CD14-positive monocyte (primary cell): ENCODE results near the gene FAF2. TPM values are rescaled to one million over a fixed set of nuclear protein-coding genes. Genes with fewer than 3 reads are reported as not detected.

Experiments
- DNase-seq, 3 donors: peaks; one replicate each; pipeline ENCODE4 v3.0.0-alpha.2; 2011 to 2022
- H2AFZ ChIP-seq: 2 replicates; pipeline ENCODE4 v1.6.0; 2012; ENCODE audit warnings: mild to moderate bottlenecking, low read depth, low read length, inconsistent platforms; ENCODE audit not compliant: insufficient read depth, poor library complexity, severe bottlenecking
- H3K27ac ChIP-seq, 2 donors: 1 replicate in 1 of 2; 2 replicates in 1 of 2; pipeline ENCODE4 v1.5.1; 2012 to 2013; ENCODE audit warnings: low read length in 2 of 2, control low read depth in 1 of 2, inconsistent platforms in 1 of 2, low read depth in 1 of 2, mild to moderate bottlenecking in 1 of 2
- H3K27me3 ChIP-seq, 2 donors: one replicate each; pipeline versions ENCODE4 v1.6.0 to v1.6.1; 2011 to 2013; ENCODE audit warnings: low read length in 2 of 2; ENCODE audit not compliant: control insufficient read depth in 2 of 2, insufficient read depth in 2 of 2
- H3K36me3 ChIP-seq, 2 donors: replicated peaks in 1 of 2; 1 replicate in 1 of 2; 2 replicates in 1 of 2; pipeline versions ENCODE4 v1.5.1 to v1.6.1; 2012 to 2013; ENCODE audit warnings: low read length in 2 of 2, control low read depth in 1 of 2, inconsistent platforms in 1 of 2, mild to moderate bottlenecking in 1 of 2; ENCODE audit not compliant: insufficient read depth in 2 of 2, control insufficient read depth in 1 of 2
- H3K4me1 ChIP-seq, 2 donors: 1 replicate in 1 of 2; 2 replicates in 1 of 2; pipeline versions ENCODE4 v1.5.1 to v1.6.1; 2012 to 2013; ENCODE audit warnings: low read length in 2 of 2, control low read depth in 1 of 2, inconsistent platforms in 1 of 2, mild to moderate bottlenecking in 1 of 2, moderate library complexity in 1 of 2; ENCODE audit not compliant: insufficient read depth in 2 of 2, control insufficient read depth in 1 of 2
- H3K4me2 ChIP-seq: replicated peaks from 2 replicates; pipeline ENCODE3; 2012; ENCODE audit warnings: low read length, moderate library complexity, mild to moderate bottlenecking; ENCODE audit not compliant: poor library complexity, severe bottlenecking; ENCODE audit errors: extremely low read depth
- H3K4me3 ChIP-seq, 3 experiments: fragments of 200-600 bp in 1 of 3; sonication (generic) in 1 of 3; replicated peaks in 1 of 3; 1 replicate in 2 of 3; 2 replicates in 1 of 3; pipeline ENCODE4 v1.5.1; 2011 to 2013; ENCODE audit warnings: low read length in 3 of 3, mild to moderate bottlenecking in 3 of 3, control low read depth in 2 of 3, low read depth in 2 of 3, inconsistent platforms in 1 of 3, moderate library complexity in 1 of 3
- H3K79me2 ChIP-seq: 2 replicates; pipeline ENCODE4 v1.6.0; 2012; ENCODE audit warnings: mild to moderate bottlenecking, control low read depth, inconsistent platforms, low read length, moderate library complexity; ENCODE audit not compliant: insufficient read depth
- H3K9ac ChIP-seq: 2 replicates; pipeline ENCODE4 v1.6.0; 2017; ENCODE audit warnings: low read length, mild to moderate bottlenecking; ENCODE audit not compliant: insufficient read depth, poor library complexity, severe bottlenecking
- H3K9me3 ChIP-seq, 2 donors: replicated peaks in 1 of 2; 1 replicate in 1 of 2; 2 replicates in 1 of 2; pipeline versions ENCODE4 v1.5.1 to v1.6.1; 2012 to 2013; ENCODE audit warnings: low read length in 2 of 2, control low read depth in 1 of 2; ENCODE audit not compliant: control insufficient read depth in 1 of 2, insufficient read depth in 1 of 2
- H4K20me1 ChIP-seq: 2 replicates; pipeline ENCODE4 v1.6.0; 2012; ENCODE audit warnings: mild to moderate bottlenecking, low read length, control low read depth, moderate library complexity; ENCODE audit not compliant: insufficient read depth
- H3K27ac Mint-ChIP-seq, 7 donors: one replicate each; pipeline ENCODE4 v1.8.0; 2020; ENCODE audit warnings: mild to moderate bottlenecking in 7 of 7, mixed read lengths in 7 of 7, moderate library complexity in 6 of 7, inconsistent platforms in 2 of 7
- H3K27me3 Mint-ChIP-seq, 3 donors: one replicate each; pipeline ENCODE4 v1.8.0; 2021 to 2022; ENCODE audit warnings: low read depth in 3 of 3, mild to moderate bottlenecking in 3 of 3, mixed read lengths in 3 of 3, moderate library complexity in 3 of 3, inconsistent platforms in 1 of 3
- H3K36me3 Mint-ChIP-seq, 2 donors: one replicate each; pipeline ENCODE4 v1.8.0; 2020; ENCODE audit warnings: mixed read lengths in 2 of 2, inconsistent platforms in 1 of 2, mild to moderate bottlenecking in 1 of 2
- H3K4me1 Mint-ChIP-seq: one replicate; pipeline ENCODE4 v1.8.0; 2020; ENCODE audit warnings: mild to moderate bottlenecking, mixed read lengths
- H3K4me3 Mint-ChIP-seq, 2 donors: one replicate each; pipeline ENCODE4 v1.8.0; 2020; ENCODE audit warnings: mild to moderate bottlenecking in 2 of 2, mixed read lengths in 2 of 2, moderate library complexity in 1 of 2
- H3K9me3 Mint-ChIP-seq, 7 donors: one replicate each; pipeline ENCODE4 v1.8.0; 2020 to 2022; ENCODE audit warnings: mixed read lengths in 7 of 7, mild to moderate bottlenecking in 6 of 7, moderate library complexity in 6 of 7, inconsistent platforms in 2 of 7
- WGBS: methylation state at CpG from one replicate; pipeline ENCODE4 v1.1.5; 2013; ENCODE audit warnings: missing lambda C conversion rate; ENCODE audit not compliant: insufficient coverage; 5-methylcytosine and 5-hydroxymethylcytosine counted together
- intact Hi-C, 2 donors: fragments of 100-400 bp; cut with micrococcal nuclease; formaldehyde crosslinking; loops; one replicate each; pipeline versions ENCODE4 v1.15.0 to v1.15.1; 2023
- polyA plus RNA-seq, 3 donors: library from polyadenylated mRNA; depleted of rRNA in 1 of 3; unstranded in 2 of 3; stranded (reverse) in 1 of 3; fragments of 300-500 nt in 2 of 3; fragments of >200 nt in 1 of 3; fragmentation: Illumina TruSeq in 2 of 3; gene quantifications; 1 replicate in 2 of 3; 2 replicates in 1 of 3; pipeline ENCODE4 v1.2.3, GENCODE V29; 2012 to 2021
- TF ChIP-seq, protein P1 (sequence below): fragments of 200-600 bp; IDR thresholded peaks from one replicate; pipeline ENCODE4 v1.8.0; 2022; ENCODE audit warnings: antibody characterized with exemption, mild to moderate bottlenecking

The FAF2 gene
- polyA plus RNA-seq, 3 donors, result 11.5 to 14.8 (median 12.2) TPM

DNA sequence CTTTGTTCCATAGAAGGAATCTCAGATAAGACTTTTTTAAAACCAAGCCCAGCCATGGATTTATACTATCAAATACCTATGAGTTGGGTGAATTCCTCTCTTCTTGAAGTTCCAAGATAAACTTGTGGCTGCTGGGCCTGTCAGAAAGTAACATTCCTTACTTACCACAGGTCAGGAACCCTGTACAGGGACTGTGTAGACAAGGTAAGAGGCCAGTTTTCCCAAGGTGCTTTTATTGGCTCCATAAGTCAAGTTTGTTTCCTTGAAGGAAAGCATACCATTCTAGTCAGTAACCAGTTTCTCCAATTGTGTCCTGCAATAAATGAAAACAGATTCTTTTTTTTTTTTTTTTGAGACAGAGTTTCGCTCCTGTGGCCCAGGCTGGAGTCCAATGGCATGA is 23.0 kb upstream of the FAF2 start:
- H3K9me3 Mint-ChIP-seq, result peaks cover 4 to 20% (median 14%) of the 10 kb centered on the region in 7 donors
- H3K27me3 Mint-ChIP-seq, result no peaks in the 10 kb centered on the region
- Histone ChIP-seq H3K4me2 (no peak overlapping the region), H3K27me3 (no peaks in the 10 kb centered on the region), H4K20me1 (no peaks in the 10 kb centered on the region), H3K36me3 (no peaks in the 10 kb centered on the region), H3K9ac (no peak overlapping the region), H3K4me1 (peaks cover 5 to 6% of the 10 kb centered on the region in 2 donors), H2AFZ (no peak overlapping the region), H3K4me3 (no peak overlapping the region), H3K9me3 (peaks cover 0 to 4% of the 10 kb centered on the region in 2 donors), H3K79me2 (no peaks in the 10 kb centered on the region), H3K27ac (no peak overlapping the region)
- TF ChIP-seq, protein P1, sequence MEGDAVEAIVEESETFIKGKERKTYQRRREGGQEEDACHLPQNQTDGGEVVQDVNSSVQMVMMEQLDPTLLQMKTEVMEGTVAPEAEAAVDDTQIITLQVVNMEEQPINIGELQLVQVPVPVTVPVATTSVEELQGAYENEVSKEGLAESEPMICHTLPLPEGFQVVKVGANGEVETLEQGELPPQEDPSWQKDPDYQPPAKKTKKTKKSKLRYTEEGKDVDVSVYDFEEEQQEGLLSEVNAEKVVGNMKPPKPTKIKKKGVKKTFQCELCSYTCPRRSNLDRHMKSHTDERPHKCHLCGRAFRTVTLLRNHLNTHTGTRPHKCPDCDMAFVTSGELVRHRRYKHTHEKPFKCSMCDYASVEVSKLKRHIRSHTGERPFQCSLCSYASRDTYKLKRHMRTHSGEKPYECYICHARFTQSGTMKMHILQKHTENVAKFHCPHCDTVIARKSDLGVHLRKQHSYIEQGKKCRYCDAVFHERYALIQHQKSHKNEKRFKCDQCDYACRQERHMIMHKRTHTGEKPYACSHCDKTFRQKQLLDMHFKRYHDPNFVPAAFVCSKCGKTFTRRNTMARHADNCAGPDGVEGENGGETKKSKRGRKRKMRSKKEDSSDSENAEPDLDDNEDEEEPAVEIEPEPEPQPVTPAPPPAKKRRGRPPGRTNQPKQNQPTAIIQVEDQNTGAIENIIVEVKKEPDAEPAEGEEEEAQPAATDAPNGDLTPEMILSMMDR, result no peak
- WGBS, result no CpG with 5 or more reads among the region's 1 CpG
- no peak overlapping the region for H3K4me3 Mint-ChIP-seq
- no peak for DNase-seq
- no peak overlapping the region for H3K27ac Mint-ChIP-seq
- H3K36me3 Mint-ChIP-seq, result no peaks in the 10 kb centered on the region
- H3K4me1 Mint-ChIP-seq, result peaks cover 14% of the 10 kb centered on the region
- intact Hi-C loops, result no loop called here

DNA sequence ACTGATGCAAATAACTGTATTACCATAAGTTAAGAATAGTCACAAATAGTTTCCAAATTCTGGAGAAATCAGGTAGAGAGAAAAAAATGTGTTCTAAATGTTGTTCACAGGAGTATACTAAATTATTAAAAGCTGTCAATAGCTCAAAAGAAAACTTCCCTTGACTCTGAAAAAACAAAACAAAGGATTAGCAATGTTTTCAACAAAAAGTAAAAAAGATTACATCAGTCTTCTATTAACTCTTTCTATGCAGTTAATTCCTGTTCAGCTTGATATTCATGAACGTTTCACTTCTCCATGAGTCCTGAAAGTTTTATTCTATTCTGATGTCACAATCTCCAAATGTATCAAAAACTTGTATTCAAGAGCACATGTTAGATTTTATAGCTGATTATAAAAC is 22.4 kb upstream of the FAF2 start:
- Histone ChIP-seq H3K4me2 (no peak overlapping the region), H3K9ac (no peak overlapping the region), H2AFZ (no peak overlapping the region), H3K4me3 (no peak overlapping the region), H3K4me1 (peaks cover 5 to 6% of the 10 kb centered on the region in 2 donors), H3K27me3 (no peaks in the 10 kb centered on the region), H4K20me1 (no peaks in the 10 kb centered on the region), H3K36me3 (no peaks in the 10 kb centered on the region), H3K27ac (no peak overlapping the region), H3K9me3 (peaks cover 0 to 4% of the 10 kb centered on the region in 2 donors), H3K79me2 (no peaks in the 10 kb centered on the region)
- Mint-ChIP-seq H3K27me3 (no peaks in the 10 kb centered on the region), H3K27ac (no peak overlapping the region), H3K9me3 (peaks cover 4 to 20% (median 14%) of the 10 kb centered on the region in 7 donors), H3K36me3 (no peaks in the 10 kb centered on the region), H3K4me3 (no peak overlapping the region), H3K4me1 (peaks cover 14% of the 10 kb centered on the region)
- WGBS, result no CpG with 5 or more reads among the region's 1 CpG
- TF ChIP-seq, protein P1, result no peak
- intact Hi-C loops, result no loop called here
- no peak for DNase-seq
